Panc1 (cell line): ENCODE results near the gene SH3BP4.

Experiments used
- POLR2AphosphoS5 ChIP-seq: IDR thresholded peaks from 2 replicates; pipeline ENCODE4 v1.6.1; 2012; ENCODE audit warnings: mild to moderate bottlenecking, low read depth, low read length, moderate library complexity
- SIN3A ChIP-seq: IDR thresholded peaks from 2 replicates; pipeline ENCODE4 v1.6.1; 2012; ENCODE audit warnings: low read depth, mild to moderate bottlenecking, low read length, moderate library complexity, borderline replicate concordance; ENCODE audit not compliant: insufficient read depth
- TCF7L2 ChIP-seq: IDR thresholded peaks from 2 replicates; pipeline ENCODE4 v1.6.1; 2011; ENCODE audit warnings: mild to moderate bottlenecking, low read depth, low read length, inconsistent platforms
- TF ChIP-seq, protein P1 (sequence below): fragments of 450-650 bp; IDR thresholded peaks from 2 replicates; pipeline ENCODE4 v1.5.1; 2017; ENCODE audit warnings: mild to moderate bottlenecking
- TF ChIP-seq, protein P2 (sequence below), 2 experiments: IDR thresholded peaks; 2 replicates each; pipeline ENCODE4 v1.6.1; 2011 to 2012; ENCODE audit warnings: low read depth in 2 of 2, control low read depth in 1 of 2, low read length in 1 of 2, mild to moderate bottlenecking in 1 of 2, moderate library complexity in 1 of 2; ENCODE audit not compliant: insufficient read depth in 1 of 2

DNA sequence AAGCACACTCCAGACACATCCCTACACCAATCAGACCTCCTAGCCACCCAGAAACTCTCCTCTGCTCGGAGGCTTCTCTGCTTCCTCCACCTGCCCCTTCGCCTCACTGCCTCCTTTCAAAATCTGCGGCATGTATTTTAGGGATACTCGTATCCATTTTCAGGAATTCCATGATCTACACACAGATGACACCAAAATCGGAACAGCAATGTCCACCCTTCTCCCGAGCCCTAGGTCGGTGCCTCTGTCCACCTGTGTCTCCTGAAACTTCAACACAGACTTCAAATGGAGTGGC lies 1.4 kb upstream of the SH3BP4 start:
- TF ChIP-seq, protein P1, sequence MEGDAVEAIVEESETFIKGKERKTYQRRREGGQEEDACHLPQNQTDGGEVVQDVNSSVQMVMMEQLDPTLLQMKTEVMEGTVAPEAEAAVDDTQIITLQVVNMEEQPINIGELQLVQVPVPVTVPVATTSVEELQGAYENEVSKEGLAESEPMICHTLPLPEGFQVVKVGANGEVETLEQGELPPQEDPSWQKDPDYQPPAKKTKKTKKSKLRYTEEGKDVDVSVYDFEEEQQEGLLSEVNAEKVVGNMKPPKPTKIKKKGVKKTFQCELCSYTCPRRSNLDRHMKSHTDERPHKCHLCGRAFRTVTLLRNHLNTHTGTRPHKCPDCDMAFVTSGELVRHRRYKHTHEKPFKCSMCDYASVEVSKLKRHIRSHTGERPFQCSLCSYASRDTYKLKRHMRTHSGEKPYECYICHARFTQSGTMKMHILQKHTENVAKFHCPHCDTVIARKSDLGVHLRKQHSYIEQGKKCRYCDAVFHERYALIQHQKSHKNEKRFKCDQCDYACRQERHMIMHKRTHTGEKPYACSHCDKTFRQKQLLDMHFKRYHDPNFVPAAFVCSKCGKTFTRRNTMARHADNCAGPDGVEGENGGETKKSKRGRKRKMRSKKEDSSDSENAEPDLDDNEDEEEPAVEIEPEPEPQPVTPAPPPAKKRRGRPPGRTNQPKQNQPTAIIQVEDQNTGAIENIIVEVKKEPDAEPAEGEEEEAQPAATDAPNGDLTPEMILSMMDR = no peak
- TF ChIP-seq POLR2AphosphoS5 (no peak), TCF7L2 (no peak), SIN3A (no peak)
- TF ChIP-seq, protein P2, sequence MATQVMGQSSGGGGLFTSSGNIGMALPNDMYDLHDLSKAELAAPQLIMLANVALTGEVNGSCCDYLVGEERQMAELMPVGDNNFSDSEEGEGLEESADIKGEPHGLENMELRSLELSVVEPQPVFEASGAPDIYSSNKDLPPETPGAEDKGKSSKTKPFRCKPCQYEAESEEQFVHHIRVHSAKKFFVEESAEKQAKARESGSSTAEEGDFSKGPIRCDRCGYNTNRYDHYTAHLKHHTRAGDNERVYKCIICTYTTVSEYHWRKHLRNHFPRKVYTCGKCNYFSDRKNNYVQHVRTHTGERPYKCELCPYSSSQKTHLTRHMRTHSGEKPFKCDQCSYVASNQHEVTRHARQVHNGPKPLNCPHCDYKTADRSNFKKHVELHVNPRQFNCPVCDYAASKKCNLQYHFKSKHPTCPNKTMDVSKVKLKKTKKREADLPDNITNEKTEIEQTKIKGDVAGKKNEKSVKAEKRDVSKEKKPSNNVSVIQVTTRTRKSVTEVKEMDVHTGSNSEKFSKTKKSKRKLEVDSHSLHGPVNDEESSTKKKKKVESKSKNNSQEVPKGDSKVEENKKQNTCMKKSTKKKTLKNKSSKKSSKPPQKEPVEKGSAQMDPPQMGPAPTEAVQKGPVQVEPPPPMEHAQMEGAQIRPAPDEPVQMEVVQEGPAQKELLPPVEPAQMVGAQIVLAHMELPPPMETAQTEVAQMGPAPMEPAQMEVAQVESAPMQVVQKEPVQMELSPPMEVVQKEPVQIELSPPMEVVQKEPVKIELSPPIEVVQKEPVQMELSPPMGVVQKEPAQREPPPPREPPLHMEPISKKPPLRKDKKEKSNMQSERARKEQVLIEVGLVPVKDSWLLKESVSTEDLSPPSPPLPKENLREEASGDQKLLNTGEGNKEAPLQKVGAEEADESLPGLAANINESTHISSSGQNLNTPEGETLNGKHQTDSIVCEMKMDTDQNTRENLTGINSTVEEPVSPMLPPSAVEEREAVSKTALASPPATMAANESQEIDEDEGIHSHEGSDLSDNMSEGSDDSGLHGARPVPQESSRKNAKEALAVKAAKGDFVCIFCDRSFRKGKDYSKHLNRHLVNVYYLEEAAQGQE (IDR thresholded peaks at IDR 0.05; ENCODE audit: insufficient read depth in 1 of 2, low read depth in 2 of 2, low read length in 1 of 2) = no peak
